ENCODE measurements around the gene CEP192. TPM values are rescaled to one million over a fixed set of nuclear protein-coding genes. Genes with fewer than 3 reads are reported as not detected.
A peak's percentile ranks its signal among the peaks of the same experiment; 100 is the strongest.

The CEP192 gene
- total RNA-seq, 1 donor from 2014 or later, result 14.4 TPM

- Histone ChIP-seq H3K36me3 (ENCODE audit: control insufficient read depth, insufficient read depth, low read length) (no peaks in the 10 kb centered on the region), H3K27me3 (ENCODE audit: control insufficient read depth, insufficient read depth, low read length) (no peaks in the 10 kb centered on the region), H3K4me3 (ENCODE audit: low read depth, low read length) (no peak overlapping the region)
- no peak for TF ChIP-seq CTCF (IDR thresholded peaks at IDR 0.05; ENCODE audit: insufficient read depth, low read length, poor library complexity, severe bottlenecking)
- DNase-seq (ENCODE audit: low read depth), result no peak
Measured at GRCh38 chr18:13125191-13125590, 134.0 kb downstream of the CEP192 start.

- no peak for TF ChIP-seq CTCF (IDR thresholded peaks at IDR 0.05; ENCODE audit: insufficient read depth, low read length, poor library complexity, severe bottlenecking)
Measured at GRCh38 chr18:13126966-13127598, 135.9 kb downstream of the CEP192 start.

GRCh38 chr18:13131283-13131682, 140.1 kb downstream of the CEP192 start:
- TF ChIP-seq CTCF (IDR thresholded peaks at IDR 0.05; ENCODE audit: insufficient read depth, low read length, poor library complexity, severe bottlenecking), result no peak
- Histone ChIP-seq H3K36me3 (ENCODE audit: control insufficient read depth, insufficient read depth, low read length) (no peaks in the 10 kb centered on the region), H3K4me3 (ENCODE audit: low read depth, low read length) (no peak overlapping the region), H3K27me3 (ENCODE audit: control insufficient read depth, insufficient read depth, low read length) (peaks cover 3% of the 10 kb centered on the region)
- no peak for DNase-seq (ENCODE audit: low read depth)

More at GRCh38 chr18:13126966-13127598, 135.9 kb downstream of the CEP192 start:
- Histone ChIP-seq H3K4me3 (ENCODE audit: low read depth, low read length) (no peak overlapping the region), H3K27me3 (ENCODE audit: control insufficient read depth, insufficient read depth, low read length) (no peaks in the 10 kb centered on the region), H3K36me3 (ENCODE audit: control insufficient read depth, insufficient read depth, low read length) (no peaks in the 10 kb centered on the region)
- no peak for DNase-seq (ENCODE audit: low read depth)

- TF ChIP-seq CTCF (IDR thresholded peaks at IDR 0.05; ENCODE audit: insufficient read depth, low read length, poor library complexity, severe bottlenecking), result no peak
- H3K27me3 ChIP-seq (ENCODE audit: control insufficient read depth, insufficient read depth, low read length), result peaks cover 15% of the 10 kb centered on the region
- DNase-seq (ENCODE audit: low read depth), result no peak
- no peak overlapping the region for H3K4me3 ChIP-seq (ENCODE audit: low read depth, low read length)
- no peaks in the 10 kb centered on the region for H3K36me3 ChIP-seq (ENCODE audit: control insufficient read depth, insufficient read depth, low read length)
Measured at GRCh38 chr18:13134551-13135401, 143.6 kb downstream of the CEP192 start.

- Histone ChIP-seq H3K36me3 (ENCODE audit: control insufficient read depth, insufficient read depth, low read length) (no peaks in the 10 kb centered on the region), H3K4me3 (ENCODE audit: low read depth, low read length) (peak overlapping the region; percentile 29), H3K27me3 (ENCODE audit: control insufficient read depth, insufficient read depth, low read length) (peaks cover 15% of the 10 kb centered on the region)
- TF ChIP-seq CTCF (IDR thresholded peaks at IDR 0.05; ENCODE audit: insufficient read depth, low read length, poor library complexity, severe bottlenecking), result no peak
- DNase-seq (ENCODE audit: low read depth), result no peak
Measured at GRCh38 chr18:13136056-13136903, 145.1 kb downstream of the CEP192 start.
